GM18909 (cell line): ENCODE results near the gene POC1A.
"Not testable (repeated sequence)": the region's sequence is repeated elsewhere in the genome, so short reads cannot be mapped to it uniquely, and the experiment has no call there.

Experiments used
- ATAC-seq: cut with Tn5 transposase; IDR thresholded peaks from one replicate; pipeline ENCODE4 v1.9.1; 2021; ENCODE audit warnings: mild to moderate bottlenecking; ENCODE audit not compliant: unreplicated experiment, poor library complexity

The POC1A gene

DNA sequence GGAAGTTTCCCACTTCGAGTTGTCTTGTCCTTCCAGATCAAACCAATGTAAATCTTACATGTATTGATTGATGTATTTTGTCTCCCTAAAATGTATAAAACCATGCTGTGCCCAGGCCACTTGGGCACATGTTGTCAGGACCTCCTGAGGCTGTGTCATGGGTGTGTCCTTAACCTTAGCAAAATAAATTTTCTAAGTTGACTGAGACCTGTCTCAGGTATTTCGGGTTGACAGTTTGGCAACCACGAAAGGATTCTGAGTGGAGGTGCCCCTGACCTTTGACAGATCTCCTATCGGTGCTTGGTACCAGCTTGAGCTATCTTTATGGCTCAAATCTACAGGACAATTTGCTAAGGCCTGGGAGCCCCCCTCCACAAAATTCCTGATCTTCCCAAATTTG is 1.7 kb upstream of the POC1A start:
- ATAC-seq: no peak

DNA sequence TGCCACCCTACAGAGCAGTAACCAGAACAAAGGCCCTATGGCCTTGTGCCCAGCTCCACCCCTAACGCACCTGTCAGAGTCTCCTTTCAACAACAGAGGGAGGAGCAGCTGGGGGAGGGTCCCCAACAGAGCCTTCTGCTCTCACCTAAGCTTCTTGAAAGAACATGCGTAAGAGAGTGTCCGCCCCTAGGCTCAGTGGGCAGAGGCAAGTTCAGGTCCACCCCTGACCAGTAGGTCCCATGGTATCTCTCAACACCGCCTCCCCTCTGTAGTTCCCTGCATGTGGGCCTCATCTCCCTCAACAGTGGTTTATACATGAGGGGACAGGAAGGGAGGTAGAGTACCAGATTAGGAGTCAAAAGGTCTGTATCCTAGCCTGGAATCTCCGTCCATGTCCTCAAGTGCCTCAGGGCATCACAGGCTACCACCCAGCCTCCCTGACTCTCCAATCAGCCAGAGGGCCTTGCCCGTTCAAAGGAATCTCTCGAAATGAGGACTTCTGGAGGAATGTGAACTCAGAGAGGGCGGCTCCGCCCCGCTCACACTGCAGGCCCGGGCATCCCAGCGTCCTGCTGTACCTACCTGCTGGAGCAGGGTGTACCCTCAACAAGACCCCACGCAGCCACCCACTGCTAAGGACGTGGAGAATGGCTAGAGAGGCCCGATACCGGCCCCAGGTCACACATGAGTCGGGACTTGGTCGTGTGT is 680 bp downstream of the POC1A start:
- ATAC-seq: peak; percentile 5

DNA sequence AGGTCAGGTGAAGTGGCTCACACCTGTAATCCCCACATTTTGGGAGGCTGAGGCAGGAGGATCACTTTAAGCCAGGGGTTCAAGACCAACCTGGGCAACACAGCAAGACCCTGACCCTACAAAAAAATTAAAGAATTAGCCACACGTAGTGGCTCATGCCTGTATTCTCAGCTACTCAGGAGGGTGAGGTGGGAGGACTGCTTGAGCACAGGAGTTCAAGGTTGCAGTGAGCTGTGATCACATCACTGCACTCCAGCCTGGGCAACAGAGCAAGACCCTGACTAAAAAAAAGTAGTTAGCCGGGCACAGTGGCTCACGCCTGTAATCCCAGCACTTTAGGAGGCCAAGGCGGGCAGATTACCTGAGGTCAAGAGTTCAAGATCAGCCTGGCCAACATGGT is 2.2 kb downstream of the POC1A start:
- not testable (repeated sequence) for ATAC-seq

DNA sequence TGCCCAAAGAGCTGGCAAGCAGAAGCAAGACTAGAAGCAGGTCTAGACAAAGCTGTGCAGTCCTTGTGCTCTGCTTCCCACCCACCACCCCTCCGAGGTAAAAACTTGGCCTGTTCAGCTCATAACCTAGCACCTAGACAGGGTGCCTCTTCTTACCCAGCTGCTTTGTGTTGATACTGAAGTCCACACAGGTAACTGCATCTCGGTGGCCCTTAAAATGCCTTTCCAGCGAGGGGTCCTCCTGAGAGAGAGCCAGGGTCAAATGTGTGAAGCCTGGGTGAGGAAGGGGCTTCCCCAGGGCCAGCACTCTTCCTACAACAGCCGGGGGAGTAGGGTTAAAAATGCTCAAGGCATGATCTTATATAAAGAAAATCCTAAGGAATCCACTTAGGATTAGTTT is 3.4 kb downstream of the POC1A start:
- no peak for ATAC-seq

DNA sequence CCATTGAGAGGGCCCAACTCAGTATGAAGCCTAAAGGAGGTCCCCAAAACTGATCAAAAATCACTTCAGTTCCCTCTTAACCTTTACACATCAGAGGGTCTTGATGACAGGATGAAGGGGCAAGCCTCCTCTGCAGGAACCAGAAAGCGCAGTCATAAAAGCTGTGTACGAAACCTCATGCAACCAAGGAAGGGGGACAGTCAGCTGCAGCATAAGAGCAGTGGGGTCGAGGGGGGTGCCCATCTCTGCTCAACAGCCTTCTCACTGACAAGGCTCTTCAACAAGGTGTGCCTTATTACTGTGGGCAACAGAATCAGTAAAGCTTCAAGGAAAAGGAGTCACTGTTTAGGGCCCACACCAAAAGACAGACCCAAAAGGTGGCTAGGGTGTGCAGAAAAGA is 3.9 kb downstream of the POC1A start:
- no peak for ATAC-seq

DNA sequence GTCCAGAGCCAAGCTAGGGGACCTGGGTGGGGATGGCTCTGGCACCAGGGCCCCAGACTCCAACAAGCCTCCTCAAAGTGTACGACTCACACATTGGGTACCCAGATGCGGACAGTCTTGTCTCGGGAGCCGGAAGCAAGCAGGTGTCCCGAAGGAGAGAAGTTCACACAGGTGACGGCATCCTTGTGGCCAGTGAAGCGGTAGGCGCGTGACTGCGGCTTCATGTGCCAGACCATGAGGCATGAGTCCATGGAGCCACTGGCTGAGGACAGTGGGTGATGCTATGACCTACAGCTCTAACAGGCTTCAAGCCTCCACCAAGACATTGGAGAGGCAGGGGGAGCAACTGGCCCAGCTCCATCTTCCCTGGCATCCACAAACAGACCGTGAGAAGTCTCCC is 4.5 kb downstream of the POC1A start:
- no peak for ATAC-seq

DNA sequence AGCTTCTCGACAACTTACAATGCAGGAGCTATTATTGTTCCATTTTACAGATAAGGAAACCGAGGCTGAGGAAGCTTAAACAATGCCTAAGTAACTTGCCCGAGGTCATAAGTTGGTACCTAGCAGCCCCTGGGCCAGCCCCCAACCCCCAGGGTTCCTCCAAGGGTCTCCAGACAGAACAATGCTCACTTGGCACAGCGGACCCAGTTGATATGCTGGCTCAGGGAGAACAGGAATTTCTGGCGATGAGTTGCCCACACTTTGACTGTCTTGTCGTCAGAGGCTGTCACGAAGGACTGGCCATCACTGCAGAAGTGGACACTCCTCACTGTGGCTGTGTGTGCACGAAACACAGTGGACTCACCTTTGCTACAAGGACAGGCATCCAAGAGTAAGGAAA is 5.2 kb downstream of the POC1A start:
- ATAC-seq: no peak

DNA sequence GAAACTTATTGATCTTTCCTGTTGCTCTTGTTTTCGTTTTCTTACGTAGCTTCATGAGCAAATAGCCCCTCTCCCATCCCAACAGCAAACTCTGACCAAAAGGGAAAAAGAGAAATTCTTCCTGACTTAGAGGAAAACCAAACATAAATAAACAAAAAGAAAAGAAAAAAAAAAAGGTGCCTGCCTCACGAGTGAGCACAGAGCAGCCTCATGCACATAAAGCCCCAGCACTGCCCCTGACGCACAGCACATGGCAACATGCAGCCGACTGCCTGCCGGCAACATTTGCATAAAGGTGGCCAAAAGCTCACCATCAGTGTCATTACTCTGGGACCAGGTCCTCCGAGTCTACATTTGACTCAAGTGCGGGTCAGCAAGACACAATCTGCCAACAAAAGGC is 6.4 kb downstream of the POC1A start:
- no peak for ATAC-seq

DNA sequence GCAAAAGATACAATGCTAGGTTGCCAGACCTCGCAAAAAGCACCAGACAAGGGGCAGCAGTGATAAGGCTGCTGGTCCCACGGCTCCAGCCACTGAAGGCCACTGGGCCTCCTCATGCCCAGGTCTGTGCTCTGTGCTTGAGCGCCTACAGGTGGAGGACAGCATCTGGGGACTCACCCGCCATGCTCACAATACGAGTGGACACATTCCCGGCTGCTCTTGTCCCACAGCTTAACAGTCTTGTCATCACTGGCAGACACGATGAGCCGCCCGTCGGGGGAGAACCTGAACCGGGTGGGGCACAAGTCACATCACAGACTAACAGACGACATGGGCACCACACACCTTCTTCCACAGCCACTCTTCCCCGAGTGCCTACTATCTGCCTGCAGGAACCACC is 7.4 kb downstream of the POC1A start:
- no peak for ATAC-seq

DNA sequence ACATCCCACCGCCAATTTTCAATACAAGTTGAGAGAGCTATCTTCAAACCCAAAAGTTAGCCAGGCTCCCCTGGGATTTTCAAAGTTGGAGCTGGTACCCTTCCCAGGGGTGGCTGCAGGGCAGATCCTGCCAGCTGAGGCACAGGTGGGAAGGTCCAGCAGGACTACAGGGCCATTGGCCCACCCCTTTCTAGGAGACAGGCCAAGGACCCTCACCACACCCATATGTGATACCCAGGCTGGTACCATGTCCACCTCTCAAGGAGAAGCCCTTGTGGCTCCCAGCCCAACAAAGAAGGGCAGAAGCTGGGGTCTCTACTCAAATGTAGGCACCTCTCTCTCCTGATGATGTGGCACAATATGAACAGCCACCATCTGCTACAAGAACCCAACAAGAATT is 8.0 kb downstream of the POC1A start:
- ATAC-seq: no peak

DNA sequence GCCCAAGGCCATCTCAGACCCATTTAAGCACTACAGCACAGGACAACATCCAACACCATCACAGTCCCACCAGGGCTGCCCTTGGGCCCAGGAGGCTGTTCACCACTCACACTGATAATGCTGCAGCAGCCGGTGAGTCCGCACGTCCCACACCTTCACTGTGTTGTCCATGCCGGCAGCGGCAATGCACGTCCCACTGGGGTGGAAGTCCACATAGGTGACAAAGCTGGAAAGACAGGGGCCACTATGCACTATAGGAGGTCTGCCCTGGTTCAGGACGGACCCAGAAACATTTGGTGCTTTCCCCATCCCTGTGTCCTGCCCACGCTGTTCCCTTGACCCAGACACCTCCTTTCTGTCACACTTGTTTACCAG is 8.5 kb downstream of the POC1A start:
- no peak for ATAC-seq

DNA sequence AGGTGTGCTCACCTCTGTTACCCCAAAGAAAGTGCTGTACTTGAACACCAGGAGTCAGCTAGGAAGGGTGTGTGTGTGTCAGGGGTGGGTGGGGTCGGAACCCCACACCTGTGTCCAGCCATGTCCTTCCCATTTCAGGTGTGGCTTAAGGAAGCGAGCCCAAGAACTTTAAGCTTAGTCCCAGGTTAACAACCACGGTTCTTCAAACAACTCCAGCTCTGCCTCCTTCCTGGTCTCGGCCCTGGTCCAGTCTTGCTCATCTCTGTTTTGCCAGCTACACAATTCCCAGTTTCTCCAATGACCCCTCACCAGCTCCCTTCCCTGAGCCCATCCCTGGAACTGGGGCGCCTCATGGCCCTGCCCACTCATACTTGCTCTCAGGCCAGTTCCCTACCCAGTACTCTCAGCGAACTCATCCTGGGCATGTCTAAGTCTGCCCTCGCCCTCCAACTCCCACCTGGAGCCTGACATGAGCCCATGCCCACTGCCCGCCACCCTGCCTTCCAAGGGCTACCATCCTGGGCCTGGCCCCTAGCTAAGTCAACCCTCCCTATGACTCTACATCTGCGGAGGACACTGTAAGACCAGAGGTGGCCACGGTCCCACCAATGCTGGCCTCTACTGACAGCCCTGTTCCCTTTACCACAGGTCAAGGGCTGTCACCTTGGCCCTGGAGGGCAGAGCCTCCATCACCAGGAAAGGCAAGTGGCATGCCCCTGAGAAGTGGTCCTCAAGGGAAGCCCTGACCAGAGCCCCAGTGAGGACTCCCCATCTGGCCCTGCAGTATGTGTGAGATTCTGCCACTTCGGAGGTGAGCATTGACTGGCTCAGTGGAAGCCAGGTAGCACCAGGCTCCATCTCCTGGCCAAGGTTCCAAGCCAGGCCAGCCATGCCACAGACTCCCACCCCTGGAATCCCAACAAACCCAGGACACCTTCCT is 9.2 kb downstream of the POC1A start:
- ATAC-seq: no peak

DNA sequence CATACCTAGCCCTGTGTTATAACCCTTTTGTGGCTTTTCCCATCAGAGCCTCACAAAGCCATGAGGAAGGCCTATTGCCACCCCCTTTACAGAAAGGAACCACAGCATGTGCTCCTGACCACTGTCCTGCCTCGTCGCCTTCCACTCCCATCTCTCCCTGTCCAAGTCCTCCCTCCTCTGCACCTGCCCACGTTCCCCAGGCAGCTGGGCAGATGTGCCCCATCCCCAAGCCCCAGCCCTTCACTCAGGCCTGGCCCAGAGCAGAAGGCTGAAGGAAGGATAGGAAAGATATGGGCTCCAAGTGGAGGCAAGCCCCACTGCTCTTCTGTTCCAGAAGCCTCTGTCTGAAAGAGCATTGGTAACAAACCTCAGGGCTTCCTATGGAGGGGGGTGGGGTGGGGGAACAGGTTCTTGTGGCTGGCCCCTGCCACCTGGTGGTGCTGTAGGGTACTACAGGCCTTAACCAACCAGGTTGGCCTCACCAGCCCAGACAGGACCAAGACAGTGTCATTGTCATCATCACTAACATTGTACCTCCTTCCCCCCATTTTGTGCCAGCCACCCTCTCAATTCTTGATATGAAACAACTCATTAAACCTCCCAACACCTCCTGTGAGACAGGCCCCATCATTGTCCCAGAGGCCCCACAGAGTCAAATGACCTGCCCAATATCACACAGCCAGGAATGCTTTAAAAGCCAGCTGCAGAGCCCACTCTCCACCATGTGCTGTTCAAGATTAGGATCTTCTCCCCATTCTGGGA is 10.0 kb downstream of the POC1A start:
- no peak for ATAC-seq

DNA sequence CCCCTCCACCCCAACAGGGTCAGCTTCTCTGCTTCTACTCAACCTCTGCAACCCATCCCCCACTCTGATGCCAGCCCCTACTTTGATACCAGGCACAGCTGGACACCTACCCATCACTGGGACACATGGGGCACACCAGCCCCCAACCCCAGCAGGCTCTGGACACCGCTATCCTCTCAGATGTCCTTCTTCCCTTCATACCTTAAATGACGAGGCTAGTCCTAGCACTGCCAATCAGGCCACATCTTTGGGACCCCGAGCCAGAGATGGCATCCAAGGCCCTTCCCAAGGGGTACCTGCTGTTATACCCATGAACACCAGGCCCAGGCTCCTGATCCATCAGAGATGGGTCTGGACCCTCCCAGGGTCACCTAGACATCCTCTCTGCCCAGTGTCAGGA is 10.6 kb downstream of the POC1A start:
- ATAC-seq: no peak

DNA sequence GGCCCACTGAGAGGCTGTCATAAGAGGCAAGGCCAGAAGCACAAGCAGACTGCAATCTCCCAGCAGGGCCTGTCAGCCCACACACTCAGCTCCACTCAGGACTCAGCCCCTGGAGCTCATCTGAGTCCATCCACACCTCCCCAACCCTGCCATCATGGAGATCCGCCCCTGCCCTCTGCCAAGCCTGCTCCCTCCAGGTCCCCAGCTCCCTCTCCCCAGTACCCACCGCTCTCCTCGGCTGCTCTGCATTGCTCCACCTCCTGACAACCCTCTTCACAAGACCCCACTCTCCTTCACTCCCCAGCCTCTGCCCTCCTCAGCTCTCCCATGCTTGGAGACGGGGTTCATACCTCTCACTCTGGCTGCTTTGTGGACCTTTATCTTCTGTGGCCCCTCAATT is 11.1 kb downstream of the POC1A start:
- ATAC-seq: no peak

DNA sequence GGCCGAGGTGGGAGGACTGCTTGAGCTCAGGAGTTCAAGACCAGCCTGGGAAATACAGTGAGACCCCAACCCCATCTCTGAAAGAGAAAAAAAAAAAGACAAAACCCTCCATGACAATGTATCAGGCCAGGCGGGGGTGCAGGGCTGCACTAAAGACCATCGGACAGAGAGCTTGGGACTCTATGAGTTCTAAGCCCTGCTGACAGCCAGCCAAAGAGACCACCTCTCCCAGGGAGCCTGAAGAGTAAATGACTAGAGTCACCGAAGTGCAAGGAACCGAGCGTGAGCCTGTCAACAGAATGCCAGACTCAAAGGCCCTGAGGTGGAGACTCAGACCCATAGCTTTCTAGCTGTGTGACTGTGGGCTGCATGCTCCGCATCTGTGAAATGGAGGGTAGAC is 12.5 kb downstream of the POC1A start:
- ATAC-seq: no peak

DNA sequence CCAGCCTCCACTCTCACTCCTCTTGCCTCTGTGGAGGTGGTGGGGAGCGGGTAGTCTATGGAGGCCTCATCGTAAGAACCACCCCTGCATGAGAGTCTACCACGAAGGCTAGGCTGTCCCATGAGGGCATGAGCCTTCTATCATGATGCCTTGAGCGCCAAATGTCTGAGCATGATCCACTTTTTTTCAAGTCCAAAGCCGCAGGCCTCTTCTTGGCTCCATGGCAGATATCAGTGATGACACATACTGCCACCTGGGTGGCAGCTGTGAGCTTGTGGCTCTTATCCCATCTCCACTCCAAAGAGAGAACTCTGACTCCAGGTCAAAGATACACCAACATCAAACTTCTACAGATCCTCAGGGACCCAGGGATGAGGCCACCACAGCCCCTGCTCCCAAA is 13.5 kb downstream of the POC1A start:
- no peak for ATAC-seq

DNA sequence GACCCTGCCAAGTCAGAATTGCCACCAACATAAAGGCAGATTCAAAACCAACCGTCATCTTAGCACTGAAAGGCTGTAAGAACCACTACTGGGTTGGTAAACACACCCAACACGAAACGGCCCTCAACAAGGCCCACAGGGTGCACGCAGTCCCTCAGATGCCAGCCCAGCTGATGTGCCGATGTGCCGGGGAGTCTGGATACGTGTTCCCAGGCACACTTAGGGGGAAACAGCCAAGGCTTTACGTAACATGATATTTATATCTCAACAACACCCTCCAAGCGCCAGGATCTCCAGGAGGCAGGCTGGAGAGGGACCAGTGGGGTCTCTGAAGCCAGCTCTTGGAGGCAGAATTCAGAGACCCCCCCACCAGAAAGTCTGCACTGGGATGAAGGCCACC is 14.2 kb downstream of the POC1A start:
- no peak for ATAC-seq

DNA sequence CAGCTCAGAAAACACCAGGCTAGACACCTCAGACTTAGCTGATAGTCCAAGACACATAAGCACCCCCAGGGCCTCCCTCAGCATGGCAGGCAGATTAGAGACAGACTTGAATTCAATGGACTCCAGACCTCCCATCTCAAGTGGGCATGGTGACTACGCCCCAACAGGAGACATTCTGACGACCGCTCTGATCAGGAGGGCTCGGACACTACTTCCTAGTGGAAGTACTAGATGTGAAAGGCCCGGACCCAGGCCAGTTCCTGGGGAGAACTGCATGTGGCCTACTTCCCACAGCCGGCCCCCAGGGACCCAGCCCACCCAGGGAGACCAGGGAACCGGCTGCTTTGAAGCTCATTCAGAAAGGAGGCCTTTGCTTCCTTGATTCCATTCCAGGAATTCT is 16.9 kb downstream of the POC1A start:
- no peak for ATAC-seq

DNA sequence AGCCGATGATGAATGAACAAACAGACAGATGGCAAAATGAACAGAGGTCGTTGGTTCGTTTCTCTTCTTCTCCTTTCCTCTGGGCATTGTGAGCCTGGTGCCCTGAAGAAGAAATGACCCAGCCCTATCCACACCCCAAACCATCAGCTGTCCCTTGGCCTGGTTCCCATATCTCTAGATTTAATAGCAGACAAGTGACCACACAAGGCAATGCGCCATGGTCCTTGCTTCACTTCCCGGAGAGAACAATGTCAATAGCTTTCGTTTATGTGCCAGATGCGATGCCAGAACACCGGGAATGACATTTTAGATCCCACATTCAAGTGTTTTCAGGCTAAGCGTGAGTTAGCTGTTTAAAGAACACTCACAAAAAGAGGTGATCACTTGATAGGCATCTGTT is 17.7 kb downstream of the POC1A start:
- no peak for ATAC-seq

DNA sequence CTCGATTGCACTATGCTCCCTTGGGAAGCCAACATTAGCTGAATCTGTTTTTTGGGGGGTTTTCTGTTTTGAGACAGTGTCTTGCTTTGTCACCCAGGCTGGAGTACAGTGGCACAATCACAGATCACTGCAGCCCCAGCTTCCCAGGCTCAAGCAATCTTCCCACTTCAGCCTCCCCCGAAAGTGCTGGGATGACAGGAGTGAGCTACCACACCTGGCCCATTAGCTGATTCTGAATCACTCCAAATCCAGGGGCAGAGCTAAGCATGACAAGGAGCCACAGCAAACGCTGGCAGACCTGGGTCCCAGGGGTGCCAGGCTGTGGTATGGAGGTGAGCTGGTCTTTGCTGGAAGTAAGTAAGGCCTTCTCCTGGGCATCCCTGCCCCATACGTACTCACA is 18.9 kb downstream of the POC1A start:
- no peak for ATAC-seq
